ENCODE data around the gene AHSG. TPM values are rescaled to one million over a fixed set of nuclear protein-coding genes. Genes with fewer than 3 reads are reported as not detected.

AHSG gene
- total and polyA plus RNA-seq, 10 of the 15 experiments (the other 5 are each of a cell fraction or from before 2014, with no cell fraction given): 0.06 to 0.90 (median 0.15) TPM; not detected in 7

DNA sequence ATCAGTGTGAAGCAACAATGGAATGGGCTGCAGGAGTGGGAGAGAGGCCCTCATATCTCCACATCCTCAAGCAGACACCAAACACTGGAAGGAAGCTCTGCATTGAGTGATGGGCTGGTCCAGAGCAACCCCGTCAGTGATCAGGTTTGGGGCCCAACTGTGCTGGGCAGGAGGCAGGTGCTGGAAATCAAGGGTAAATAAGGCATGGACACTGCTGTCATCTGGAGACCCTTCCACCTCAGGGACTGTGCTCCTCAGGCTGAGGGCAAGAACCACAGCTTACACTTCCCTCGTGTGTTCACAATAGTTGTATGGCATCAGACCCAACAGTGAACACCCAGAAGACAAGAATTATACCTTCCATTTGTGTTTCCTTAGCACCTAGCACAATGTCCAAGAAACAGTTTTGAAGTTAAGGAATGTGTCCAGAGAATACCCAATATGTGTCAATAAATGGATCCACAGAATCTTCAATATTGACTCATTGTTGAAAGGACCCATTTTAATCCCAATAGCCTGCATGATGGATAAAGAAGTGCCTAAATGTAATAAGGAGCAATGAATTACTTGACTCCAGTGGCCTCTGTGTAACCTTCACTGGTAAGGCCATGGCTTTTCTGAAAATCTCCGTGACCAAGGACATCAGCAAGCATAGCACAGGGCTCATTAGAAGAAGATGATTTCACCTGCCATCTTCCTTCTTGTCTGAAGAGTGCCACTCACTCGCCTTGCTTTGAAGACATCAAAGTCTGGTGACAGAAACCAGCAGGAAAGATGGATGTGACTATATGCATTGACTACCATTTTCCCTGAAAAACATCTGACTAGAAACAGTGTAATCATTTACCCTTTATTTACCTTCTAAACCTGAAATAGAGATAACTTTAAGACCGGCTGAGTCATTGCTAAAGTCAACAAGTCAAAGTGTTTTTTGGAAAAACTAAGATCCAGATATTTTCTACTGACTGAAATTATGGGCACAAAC lies 7.0 kb upstream of the AHSG start (continued):
- TF ChIP-seq ZNF24 (IDR thresholded peaks at IDR 0.05): no peak
- TF ChIP-seq NFYB (IDR thresholded peaks at IDR 0.05; ENCODE audit: insufficient read depth, low read depth, low read length): no peak
- TF ChIP-seq, protein P1, sequence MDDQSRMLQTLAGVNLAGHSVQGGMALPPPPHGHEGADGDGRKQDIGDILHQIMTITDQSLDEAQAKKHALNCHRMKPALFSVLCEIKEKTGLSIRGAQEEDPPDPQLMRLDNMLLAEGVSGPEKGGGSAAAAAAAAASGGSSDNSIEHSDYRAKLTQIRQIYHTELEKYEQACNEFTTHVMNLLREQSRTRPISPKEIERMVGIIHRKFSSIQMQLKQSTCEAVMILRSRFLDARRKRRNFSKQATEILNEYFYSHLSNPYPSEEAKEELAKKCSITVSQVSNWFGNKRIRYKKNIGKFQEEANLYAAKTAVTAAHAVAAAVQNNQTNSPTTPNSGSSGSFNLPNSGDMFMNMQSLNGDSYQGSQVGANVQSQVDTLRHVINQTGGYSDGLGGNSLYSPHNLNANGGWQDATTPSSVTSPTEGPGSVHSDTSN (IDR thresholded peaks at IDR 0.05; ENCODE audit: insufficient replicate concordance, low read depth, low read length): no peak
- no peak for TF ChIP-seq SMAD1 (IDR thresholded peaks at IDR 0.05; ENCODE audit: low read depth, partially characterized antibody)

DNA sequence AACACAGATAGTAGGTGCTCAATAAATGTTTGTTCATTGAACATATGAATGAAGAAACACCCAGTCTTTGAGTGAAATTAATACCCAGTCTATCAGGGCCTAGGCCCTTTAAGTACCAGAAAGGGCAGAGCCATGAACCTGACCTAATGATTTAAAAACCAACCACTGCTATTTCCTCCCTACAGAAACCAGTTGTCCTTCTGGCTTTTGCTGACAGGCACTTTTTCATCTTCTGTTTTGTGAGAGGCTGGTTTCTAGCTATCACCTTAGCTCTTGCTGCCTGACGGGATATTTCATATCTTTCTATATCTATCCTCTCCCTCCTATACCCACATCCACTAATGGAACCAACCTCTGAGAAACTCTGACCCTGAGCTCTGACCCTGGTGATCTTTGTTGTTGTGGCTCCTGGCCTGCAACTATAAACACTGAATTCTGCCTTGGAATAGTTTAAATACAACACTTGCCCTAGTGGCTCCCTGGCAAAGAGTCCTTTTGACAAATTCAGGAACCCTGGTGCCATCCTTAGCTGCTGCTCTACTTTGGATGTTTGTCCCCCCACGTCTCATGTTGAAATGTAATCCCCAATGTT lies 4.1 kb upstream of the AHSG start:
- RAD21 ChIA-PET (ENCODE audit: unreplicated experiment): interaction anchor here (0.7 to 2.5 kb wide), 5 partner anchors 68 to 948 kb away, joined by 3 to 8 read pairs (median 3); no protein-coding TSS in a partner anchor
- Histone ChIP-seq H4K20me1 (ENCODE audit: control insufficient read depth, insufficient read depth) (no peaks in the 10 kb centered on the region), H3K36me3 (ENCODE audit: control insufficient read depth in 2 of 2, insufficient read depth in 2 of 2, low read length in 1 of 2) (no peaks in the 10 kb centered on the region), H3K79me2 (ENCODE audit: control insufficient read depth, insufficient read depth, low read length) (no peaks in the 10 kb centered on the region), H3K9me3 (replicated peaks; ENCODE audit: control insufficient read depth, insufficient read depth, low read length) (no peaks in the 10 kb centered on the region), H2AFZ (ENCODE audit: control insufficient read depth, low read depth, low read length) (no peak overlapping the region), H3K27ac (ENCODE audit: control insufficient read depth, insufficient read depth) (no peak overlapping the region), H3K9ac (ENCODE audit: control insufficient read depth, insufficient read depth, low read length) (no peak overlapping the region), H3K4me2 (ENCODE audit: control insufficient read depth, insufficient read depth) (no peak overlapping the region), H3K4me3 (no peak overlapping the region), H3K4me1 (ENCODE audit: control insufficient read depth, insufficient read depth, low read length) (no peaks in the 10 kb centered on the region), H3K27me3 (replicated peaks in 1 of 2; ENCODE audit: control insufficient read depth in 2 of 2, insufficient read depth in 2 of 2, low read length in 1 of 2) (peaks cover 2 to 3% of the 10 kb centered on the region in 2 experiments; a peak in 3 of 4 replicates)
- ATAC-seq (no peak), DNase-seq (ENCODE audit: low read depth, low spot score) (no peak), FAIRE-seq (no peak)
- WGBS (ENCODE audit: insufficient coverage, insufficient replicate concordance, low lambda C conversion rate, missing lambda C conversion rate): 45% methylated on average over 2 of the region's 2 CpGs
- in situ Hi-C loops (cut with MboI) (loop anchor here (5.0 kb wide), 1 partner anchor 626 kb away; no protein-coding TSS in a partner anchor), intact Hi-C loops (cut with micrococcal nuclease; ENCODE audit: unreplicated experiment) (no loop called here)
- POLR2A ChIA-PET: no interaction called here
- SMC1A ChIA-PET (ENCODE audit: uncharacterized antibody, unreplicated experiment): interaction anchor here (0.7 to 2.6 kb wide), 8 partner anchors 12 to 629 kb away, joined by 3 to 28 read pairs (median 4); no protein-coding TSS in a partner anchor
- BruUV-seq (replicated peaks): no TSS peak
- CTCF ChIA-PET: interaction anchor here (1.0 to 5.1 kb wide), 10 partner anchors 9 to 665 kb away, joined by 3 to 36 read pairs (median 7); partner anchors contain the start of gene DNAJB11
- TF ChIP-seq CBFB (IDR thresholded peaks at IDR 0.05; ENCODE audit: low read depth) (no peak), SIX5 (IDR thresholded peaks at IDR 0.05; ENCODE audit: low read depth, low read length, severe bottlenecking) (no peak), IRF4 (IDR thresholded peaks at IDR 0.05; ENCODE audit: low read depth, low read length) (no peak), NR2F1 (conservative IDR thresholded peaks at IDR 0.05) (no peak), HDAC2 (IDR thresholded peaks at IDR 0.05) (no peak), FOXM1 (IDR thresholded peaks at IDR 0.05; ENCODE audit: low read depth, low read length) (no peak), ETV6 (conservative IDR thresholded peaks at IDR 0.05 in 1 of 2, IDR thresholded peaks at IDR 0.05 in 1 of 2; ENCODE audit: borderline replicate concordance in 1 of 2, low read depth in 1 of 2) (no peak), TARDBP (IDR thresholded peaks at IDR 0.05; ENCODE audit: borderline replicate concordance) (no peak), SP1 (IDR thresholded peaks at IDR 0.05; ENCODE audit: low read depth, low read length) (no peak)
- TF ChIP-seq, protein P2, sequence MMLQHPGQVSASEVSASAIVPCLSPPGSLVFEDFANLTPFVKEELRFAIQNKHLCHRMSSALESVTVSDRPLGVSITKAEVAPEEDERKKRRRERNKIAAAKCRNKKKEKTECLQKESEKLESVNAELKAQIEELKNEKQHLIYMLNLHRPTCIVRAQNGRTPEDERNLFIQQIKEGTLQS (IDR thresholded peaks at IDR 0.05; ENCODE audit: borderline replicate concordance, extremely low read depth, low read depth, low read length): no peak
- TF ChIP-seq, protein P3, sequence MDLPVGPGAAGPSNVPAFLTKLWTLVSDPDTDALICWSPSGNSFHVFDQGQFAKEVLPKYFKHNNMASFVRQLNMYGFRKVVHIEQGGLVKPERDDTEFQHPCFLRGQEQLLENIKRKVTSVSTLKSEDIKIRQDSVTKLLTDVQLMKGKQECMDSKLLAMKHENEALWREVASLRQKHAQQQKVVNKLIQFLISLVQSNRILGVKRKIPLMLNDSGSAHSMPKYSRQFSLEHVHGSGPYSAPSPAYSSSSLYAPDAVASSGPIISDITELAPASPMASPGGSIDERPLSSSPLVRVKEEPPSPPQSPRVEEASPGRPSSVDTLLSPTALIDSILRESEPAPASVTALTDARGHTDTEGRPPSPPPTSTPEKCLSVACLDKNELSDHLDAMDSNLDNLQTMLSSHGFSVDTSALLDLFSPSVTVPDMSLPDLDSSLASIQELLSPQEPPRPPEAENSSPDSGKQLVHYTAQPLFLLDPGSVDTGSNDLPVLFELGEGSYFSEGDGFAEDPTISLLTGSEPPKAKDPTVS (IDR thresholded peaks at IDR 0.05; ENCODE audit: low read depth, low read length): no peak
